Measurements from ENCODE around the gene DISC1. TPM values are rescaled to one million over a fixed set of nuclear protein-coding genes. Genes with fewer than 3 reads are reported as not detected.

The DISC1 gene
- total and polyA plus RNA-seq, 2 experiments from 2014 or later, result 2.1 to 6.5 TPM

- TF ChIP-seq ZNF462 (CRISPR knock-in tag; IDR thresholded peaks at IDR 0.05), result no peak
- TF ChIP-seq, protein P1, sequence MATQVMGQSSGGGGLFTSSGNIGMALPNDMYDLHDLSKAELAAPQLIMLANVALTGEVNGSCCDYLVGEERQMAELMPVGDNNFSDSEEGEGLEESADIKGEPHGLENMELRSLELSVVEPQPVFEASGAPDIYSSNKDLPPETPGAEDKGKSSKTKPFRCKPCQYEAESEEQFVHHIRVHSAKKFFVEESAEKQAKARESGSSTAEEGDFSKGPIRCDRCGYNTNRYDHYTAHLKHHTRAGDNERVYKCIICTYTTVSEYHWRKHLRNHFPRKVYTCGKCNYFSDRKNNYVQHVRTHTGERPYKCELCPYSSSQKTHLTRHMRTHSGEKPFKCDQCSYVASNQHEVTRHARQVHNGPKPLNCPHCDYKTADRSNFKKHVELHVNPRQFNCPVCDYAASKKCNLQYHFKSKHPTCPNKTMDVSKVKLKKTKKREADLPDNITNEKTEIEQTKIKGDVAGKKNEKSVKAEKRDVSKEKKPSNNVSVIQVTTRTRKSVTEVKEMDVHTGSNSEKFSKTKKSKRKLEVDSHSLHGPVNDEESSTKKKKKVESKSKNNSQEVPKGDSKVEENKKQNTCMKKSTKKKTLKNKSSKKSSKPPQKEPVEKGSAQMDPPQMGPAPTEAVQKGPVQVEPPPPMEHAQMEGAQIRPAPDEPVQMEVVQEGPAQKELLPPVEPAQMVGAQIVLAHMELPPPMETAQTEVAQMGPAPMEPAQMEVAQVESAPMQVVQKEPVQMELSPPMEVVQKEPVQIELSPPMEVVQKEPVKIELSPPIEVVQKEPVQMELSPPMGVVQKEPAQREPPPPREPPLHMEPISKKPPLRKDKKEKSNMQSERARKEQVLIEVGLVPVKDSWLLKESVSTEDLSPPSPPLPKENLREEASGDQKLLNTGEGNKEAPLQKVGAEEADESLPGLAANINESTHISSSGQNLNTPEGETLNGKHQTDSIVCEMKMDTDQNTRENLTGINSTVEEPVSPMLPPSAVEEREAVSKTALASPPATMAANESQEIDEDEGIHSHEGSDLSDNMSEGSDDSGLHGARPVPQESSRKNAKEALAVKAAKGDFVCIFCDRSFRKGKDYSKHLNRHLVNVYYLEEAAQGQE (IDR thresholded peaks at IDR 0.05; ENCODE audit: unreplicated experiment), result no peak
Observed at GRCh38 chr1:231839999-231840398, 213.4 kb downstream of the DISC1 start (continued).

- no peak overlapping the region for H3K27ac ChIP-seq (ENCODE audit: low read depth)
- H3K9me2 ChIP-seq (ENCODE audit: insufficient read depth), result no peaks in the 10 kb centered on the region
- no peaks in the 10 kb centered on the region for H3K36me3 Mint-ChIP-seq (ENCODE audit: low read depth)
- H3K4me3 ChIP-seq, result no peak overlapping the region
- no peak for DNase-seq (ENCODE audit: low spot score)
- no peaks in the 10 kb centered on the region for H3K36me3 ChIP-seq (ENCODE audit: insufficient read depth)
- no peak overlapping the region for H3K4me3 Mint-ChIP-seq
- H3K79me2 ChIP-seq (replicated peaks; ENCODE audit: insufficient read depth), result no peaks in the 10 kb centered on the region
- H3K27me3 Mint-ChIP-seq (ENCODE audit: insufficient read depth, low read depth, poor library complexity), result no peaks in the 10 kb centered on the region
- no peak for ATAC-seq
- no peaks in the 10 kb centered on the region for H3K27me3 ChIP-seq (ENCODE audit: insufficient read depth)
- peaks cover 5% of the 10 kb centered on the region; the same call in 1 of the 3 replicates for H3K4me1 Mint-ChIP-seq
- no peak overlapping the region for H2AFZ ChIP-seq
- H3K4me1 ChIP-seq (ENCODE audit: insufficient read depth), result peaks cover 4% of the 10 kb centered on the region; the same call in 1 of the 2 replicates
- no peak overlapping the region for H3K27ac Mint-ChIP-seq
- H3K4me2 ChIP-seq, result no peak overlapping the region
- H4K20me1 ChIP-seq (replicated peaks; ENCODE audit: insufficient read depth), result no peaks in the 10 kb centered on the region; the same call in none of the 2 replicates
- TF ChIP-seq ZNF462 (CRISPR knock-in tag; IDR thresholded peaks at IDR 0.05) (no peak), JUNB (IDR thresholded peaks at IDR 0.05; ENCODE audit: unreplicated experiment) (no peak)
- H3K9me3 Mint-ChIP-seq, result no peaks in the 10 kb centered on the region
- no peaks in the 10 kb centered on the region for H3F3A ChIP-seq (replicated peaks; ENCODE audit: low read depth)
Observed at GRCh38 chr1:231841616-231842344, 215.2 kb downstream of the DISC1 start.
